ENCODE data around the gene CLSTN1.

CLSTN1 gene

DNA sequence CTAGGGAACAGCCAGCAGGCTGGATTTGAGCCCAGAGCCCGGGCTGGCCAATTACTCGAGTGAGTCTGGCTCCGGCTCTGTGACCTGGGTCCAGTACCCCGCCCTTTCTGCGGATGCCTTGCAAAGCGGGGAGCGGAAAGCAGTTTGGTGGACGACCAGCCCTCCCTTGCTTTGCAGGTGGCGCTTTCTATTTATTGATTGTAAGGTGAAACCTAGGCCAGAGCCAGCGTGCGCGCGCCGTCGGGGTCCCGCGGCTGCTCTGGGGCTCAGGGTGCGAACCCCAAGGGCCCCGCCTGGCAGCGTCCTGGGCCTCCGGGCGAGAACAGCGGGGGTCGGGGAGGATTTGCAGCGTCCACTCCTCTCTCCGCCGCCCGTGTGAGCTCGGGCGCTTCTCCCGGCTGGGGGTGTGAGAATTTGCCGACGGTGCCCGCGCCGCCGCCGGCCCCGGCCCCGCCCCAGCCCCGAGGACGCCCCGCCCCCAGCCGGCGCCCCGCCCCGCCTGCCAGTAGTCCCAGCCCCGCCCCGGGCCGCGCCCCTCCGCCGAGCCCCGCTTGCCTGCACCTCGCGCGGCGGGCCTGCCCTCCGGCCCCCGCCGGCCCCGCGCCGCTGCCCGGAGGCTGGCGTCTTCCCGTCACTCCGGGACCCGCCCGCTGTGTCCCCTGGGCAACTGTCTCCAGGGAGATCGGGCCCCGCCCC lies 134.6 kb downstream of the CLSTN1 start:
- Mint-ChIP-seq H3K27ac (no peak overlapping the region), H3K4me3 (peak overlapping the region; percentile 83 to 87 (median 86)), H3K4me1 (peaks cover 15% of the 10 kb centered on the region), H3K27me3 (ENCODE audit: low read depth) (peaks cover 73% of the 10 kb centered on the region), H3K9me3 (no peaks in the 10 kb centered on the region), H3K36me3 (ENCODE audit: low read depth) (no peaks in the 10 kb centered on the region)
- TF ChIP-seq, protein P1, sequence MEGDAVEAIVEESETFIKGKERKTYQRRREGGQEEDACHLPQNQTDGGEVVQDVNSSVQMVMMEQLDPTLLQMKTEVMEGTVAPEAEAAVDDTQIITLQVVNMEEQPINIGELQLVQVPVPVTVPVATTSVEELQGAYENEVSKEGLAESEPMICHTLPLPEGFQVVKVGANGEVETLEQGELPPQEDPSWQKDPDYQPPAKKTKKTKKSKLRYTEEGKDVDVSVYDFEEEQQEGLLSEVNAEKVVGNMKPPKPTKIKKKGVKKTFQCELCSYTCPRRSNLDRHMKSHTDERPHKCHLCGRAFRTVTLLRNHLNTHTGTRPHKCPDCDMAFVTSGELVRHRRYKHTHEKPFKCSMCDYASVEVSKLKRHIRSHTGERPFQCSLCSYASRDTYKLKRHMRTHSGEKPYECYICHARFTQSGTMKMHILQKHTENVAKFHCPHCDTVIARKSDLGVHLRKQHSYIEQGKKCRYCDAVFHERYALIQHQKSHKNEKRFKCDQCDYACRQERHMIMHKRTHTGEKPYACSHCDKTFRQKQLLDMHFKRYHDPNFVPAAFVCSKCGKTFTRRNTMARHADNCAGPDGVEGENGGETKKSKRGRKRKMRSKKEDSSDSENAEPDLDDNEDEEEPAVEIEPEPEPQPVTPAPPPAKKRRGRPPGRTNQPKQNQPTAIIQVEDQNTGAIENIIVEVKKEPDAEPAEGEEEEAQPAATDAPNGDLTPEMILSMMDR (IDR thresholded peaks at IDR 0.05; ENCODE audit: unreplicated experiment in 3 of 3): no peak

GRCh38 chr1:9688599-9688998 lies 135.2 kb downstream of the CLSTN1 start:
- TF ChIP-seq, protein P1 (IDR thresholded peaks at IDR 0.05; ENCODE audit: unreplicated experiment in 3 of 3): no peak
- Mint-ChIP-seq H3K36me3 (ENCODE audit: low read depth) (no peaks in the 10 kb centered on the region), H3K27ac (no peak overlapping the region), H3K4me3 (peak overlapping the region; percentile 83 to 87 (median 86)), H3K4me1 (peaks cover 15% of the 10 kb centered on the region), H3K27me3 (ENCODE audit: low read depth) (peaks cover 71% of the 10 kb centered on the region), H3K9me3 (no peaks in the 10 kb centered on the region)

DNA sequence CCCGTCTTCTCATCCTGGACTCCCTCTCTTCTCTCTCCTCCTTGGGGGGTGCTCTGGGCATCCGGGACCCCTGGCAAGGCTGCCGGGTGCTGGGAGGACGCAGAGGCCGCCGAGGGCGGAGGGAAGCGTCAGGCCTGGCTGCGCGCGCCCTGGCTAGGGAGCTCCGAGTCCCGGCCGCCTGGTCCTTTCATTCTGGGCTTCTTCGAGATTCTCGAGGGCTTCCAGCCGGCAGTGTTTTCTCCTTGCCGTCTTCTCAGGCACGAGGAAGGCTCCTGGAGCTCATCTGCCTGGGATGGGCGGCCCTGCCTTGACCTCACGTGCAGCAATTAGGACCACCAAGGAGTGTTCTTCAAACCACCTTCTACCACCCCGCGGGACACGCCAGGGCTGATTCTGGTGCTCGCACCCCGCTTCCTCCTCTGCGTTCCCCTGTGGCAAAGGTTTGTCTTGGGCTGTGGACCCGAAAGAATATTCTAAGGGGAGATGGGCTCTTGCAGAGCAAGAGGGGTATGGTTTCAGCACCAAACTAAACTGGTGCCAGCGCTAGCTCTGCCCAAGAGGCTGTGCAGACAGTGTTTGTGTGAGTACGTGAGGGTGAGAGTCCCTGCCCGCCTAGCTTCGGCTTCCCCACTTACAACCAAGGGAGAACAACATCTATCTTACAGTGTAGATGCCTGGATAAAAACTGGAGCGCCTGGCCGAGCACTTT lies 135.7 kb downstream of the CLSTN1 start:
- H3K27me3 Mint-ChIP-seq (ENCODE audit: low read depth): peaks cover 74% of the 10 kb centered on the region
- H3K4me1 Mint-ChIP-seq: peaks cover 15% of the 10 kb centered on the region
- TF ChIP-seq, protein P1 (IDR thresholded peaks at IDR 0.05; ENCODE audit: unreplicated experiment in 3 of 3): no peak
- no peak overlapping the region for H3K27ac Mint-ChIP-seq
- peak overlapping the region; percentile 83 to 87 (median 86) for H3K4me3 Mint-ChIP-seq
- no peaks in the 10 kb centered on the region for H3K36me3 Mint-ChIP-seq (ENCODE audit: low read depth)
- H3K9me3 Mint-ChIP-seq: no peaks in the 10 kb centered on the region

GRCh38 chr1:9687120-9687873 lies 136.5 kb downstream of the CLSTN1 start:
- Mint-ChIP-seq H3K9me3 (no peaks in the 10 kb centered on the region), H3K27ac (no peak overlapping the region), H3K36me3 (ENCODE audit: low read depth) (no peaks in the 10 kb centered on the region), H3K27me3 (ENCODE audit: low read depth) (peaks cover 68% of the 10 kb centered on the region), H3K4me1 (peaks cover 15% of the 10 kb centered on the region), H3K4me3 (peak overlapping the region; percentile 83 to 87 (median 86))
- TF ChIP-seq, protein P1 (IDR thresholded peaks at IDR 0.05; ENCODE audit: unreplicated experiment in 3 of 3): no peak

DNA sequence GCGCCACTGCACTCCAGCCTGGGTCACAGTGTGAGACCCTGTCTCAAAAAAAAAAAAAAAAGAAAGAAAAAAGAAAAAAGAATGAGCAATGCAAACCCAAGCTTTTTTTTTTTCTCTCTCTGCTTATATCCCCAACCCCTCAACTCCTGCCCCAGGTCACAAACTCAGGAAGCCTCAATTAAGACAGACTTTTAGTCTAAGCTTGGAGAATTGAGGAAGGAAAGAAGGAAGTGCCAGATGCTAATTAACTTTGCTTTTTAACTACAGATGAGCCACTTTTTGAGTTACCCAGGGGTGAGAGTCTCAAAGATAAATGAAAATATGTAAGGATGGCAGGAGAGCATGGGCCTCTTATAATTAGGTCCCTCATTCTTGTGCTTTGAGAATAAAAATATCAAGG lies 139.0 kb downstream of the CLSTN1 start:
- TF ChIP-seq, protein P1 (IDR thresholded peaks at IDR 0.05; ENCODE audit: unreplicated experiment in 3 of 3): no peak
- Mint-ChIP-seq H3K27me3 (ENCODE audit: low read depth) (peaks cover 43% of the 10 kb centered on the region), H3K4me1 (peaks cover 9% of the 10 kb centered on the region), H3K36me3 (ENCODE audit: low read depth) (no peaks in the 10 kb centered on the region), H3K9me3 (no peaks in the 10 kb centered on the region), H3K27ac (no peak overlapping the region), H3K4me3 (no peak overlapping the region)
